ENCODE measurements around the gene TERB1.

Gene TERB1

DNA sequence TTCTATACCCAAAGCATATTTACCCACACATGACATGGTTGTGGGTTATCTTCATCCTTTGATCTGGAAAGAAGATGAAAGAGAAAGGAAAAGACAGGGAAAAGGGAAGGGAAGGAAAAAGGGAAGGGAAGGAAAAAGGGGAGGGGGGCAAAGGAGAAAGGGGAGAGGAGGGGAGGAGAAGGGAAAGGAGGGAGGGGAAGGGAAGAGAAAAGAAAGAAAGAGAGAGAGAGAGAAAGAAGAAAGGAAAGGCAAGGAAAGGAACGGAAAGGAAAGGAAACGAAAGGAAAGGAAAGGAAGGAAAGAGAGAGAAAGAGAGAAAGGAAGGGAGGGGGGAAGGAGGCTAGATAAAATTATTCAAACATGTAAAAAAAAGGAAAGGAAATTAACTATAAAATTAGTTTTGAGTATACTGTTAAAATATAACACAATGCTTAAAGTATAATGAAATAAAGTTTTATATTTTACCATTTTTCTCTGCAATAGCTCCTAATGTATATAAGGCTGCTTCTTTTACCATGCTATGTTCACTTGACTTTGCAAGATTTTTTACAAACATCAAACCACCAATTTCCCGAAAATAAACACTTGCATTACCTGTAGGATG lies 11.2 kb downstream of the TERB1 start:
- no peak for DNase-seq (ENCODE audit: low read depth)
- H3K4me3 ChIP-seq (ENCODE audit: low read depth, low read length) = no peak overlapping the region
- TF ChIP-seq, protein P1, sequence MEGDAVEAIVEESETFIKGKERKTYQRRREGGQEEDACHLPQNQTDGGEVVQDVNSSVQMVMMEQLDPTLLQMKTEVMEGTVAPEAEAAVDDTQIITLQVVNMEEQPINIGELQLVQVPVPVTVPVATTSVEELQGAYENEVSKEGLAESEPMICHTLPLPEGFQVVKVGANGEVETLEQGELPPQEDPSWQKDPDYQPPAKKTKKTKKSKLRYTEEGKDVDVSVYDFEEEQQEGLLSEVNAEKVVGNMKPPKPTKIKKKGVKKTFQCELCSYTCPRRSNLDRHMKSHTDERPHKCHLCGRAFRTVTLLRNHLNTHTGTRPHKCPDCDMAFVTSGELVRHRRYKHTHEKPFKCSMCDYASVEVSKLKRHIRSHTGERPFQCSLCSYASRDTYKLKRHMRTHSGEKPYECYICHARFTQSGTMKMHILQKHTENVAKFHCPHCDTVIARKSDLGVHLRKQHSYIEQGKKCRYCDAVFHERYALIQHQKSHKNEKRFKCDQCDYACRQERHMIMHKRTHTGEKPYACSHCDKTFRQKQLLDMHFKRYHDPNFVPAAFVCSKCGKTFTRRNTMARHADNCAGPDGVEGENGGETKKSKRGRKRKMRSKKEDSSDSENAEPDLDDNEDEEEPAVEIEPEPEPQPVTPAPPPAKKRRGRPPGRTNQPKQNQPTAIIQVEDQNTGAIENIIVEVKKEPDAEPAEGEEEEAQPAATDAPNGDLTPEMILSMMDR (IDR thresholded peaks at IDR 0.05; ENCODE audit: low read depth, low read length) = no peak
- TF ChIP-seq, protein P2, sequence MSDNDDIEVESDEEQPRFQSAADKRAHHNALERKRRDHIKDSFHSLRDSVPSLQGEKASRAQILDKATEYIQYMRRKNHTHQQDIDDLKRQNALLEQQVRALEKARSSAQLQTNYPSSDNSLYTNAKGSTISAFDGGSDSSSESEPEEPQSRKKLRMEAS (IDR thresholded peaks at IDR 0.05; ENCODE audit: low read depth, low read length) = no peak
- TF ChIP-seq POLR2A (IDR thresholded peaks at IDR 0.05; ENCODE audit: extremely low read depth, insufficient read length) = no peak
- no peak for TF ChIP-seq MYC (IDR thresholded peaks at IDR 0.05; ENCODE audit: low read depth, low read length)

DNA sequence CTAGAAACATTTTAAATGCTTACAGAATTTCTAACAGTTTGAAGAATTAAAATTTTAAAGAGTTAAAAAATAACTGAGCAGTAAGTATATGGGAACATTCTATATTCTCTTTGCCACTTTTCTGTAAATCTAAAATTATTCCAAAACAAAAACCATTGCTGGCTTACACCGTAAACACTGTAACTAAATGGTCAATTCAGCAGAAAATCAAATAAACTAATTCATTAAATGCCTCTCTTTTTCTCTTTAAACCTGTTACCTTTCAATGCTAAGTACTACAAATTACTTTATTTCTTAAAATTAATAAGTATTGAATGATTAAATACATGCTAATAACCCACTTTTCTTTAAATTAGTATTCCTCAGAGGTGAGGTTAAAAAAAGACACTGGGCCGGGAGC lies 14.0 kb downstream of the TERB1 start:
- TF ChIP-seq, protein P2 (IDR thresholded peaks at IDR 0.05; ENCODE audit: low read depth, low read length) = no peak
- TF ChIP-seq MYC (IDR thresholded peaks at IDR 0.05; ENCODE audit: low read depth, low read length) = no peak
- TF ChIP-seq, protein P1 (IDR thresholded peaks at IDR 0.05; ENCODE audit: low read depth, low read length) = no peak
- TF ChIP-seq POLR2A (IDR thresholded peaks at IDR 0.05; ENCODE audit: extremely low read depth, insufficient read length) = no peak

DNA sequence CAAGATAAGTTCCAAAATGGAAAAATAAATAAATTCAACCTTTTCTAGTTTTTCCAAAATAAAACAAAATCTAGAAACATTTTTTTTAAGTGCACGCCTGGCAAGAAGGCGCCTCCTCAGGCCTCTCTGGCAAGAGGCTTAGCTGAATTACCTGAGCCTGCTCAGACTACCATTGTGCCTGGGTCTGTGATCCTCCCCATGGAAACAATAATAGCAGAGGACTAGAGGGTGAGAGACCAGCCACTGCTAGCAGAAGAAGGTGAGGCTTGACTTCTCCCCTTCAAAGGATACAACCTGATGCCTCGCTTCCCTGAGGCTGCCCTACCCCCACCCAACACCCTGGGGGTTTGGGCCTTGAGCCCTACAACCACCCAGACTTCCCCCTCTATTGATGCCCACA lies 14.8 kb downstream of the TERB1 start:
- H3K4me3 ChIP-seq (ENCODE audit: low read depth, low read length) = no peak overlapping the region
- DNase-seq (ENCODE audit: low read depth) = no peak
- TF ChIP-seq, protein P2 (IDR thresholded peaks at IDR 0.05; ENCODE audit: low read depth, low read length) = no peak
- TF ChIP-seq MYC (IDR thresholded peaks at IDR 0.05; ENCODE audit: low read depth, low read length) = no peak
- TF ChIP-seq, protein P1 (IDR thresholded peaks at IDR 0.05; ENCODE audit: low read depth, low read length) = no peak
- no peak for TF ChIP-seq POLR2A (IDR thresholded peaks at IDR 0.05; ENCODE audit: extremely low read depth, insufficient read length)

More for the DNA sequence above, 14.0 kb downstream of the TERB1 start:
- DNase-seq (ENCODE audit: low read depth) = no peak
- no peak overlapping the region for H3K4me3 ChIP-seq (ENCODE audit: low read depth, low read length)

DNA sequence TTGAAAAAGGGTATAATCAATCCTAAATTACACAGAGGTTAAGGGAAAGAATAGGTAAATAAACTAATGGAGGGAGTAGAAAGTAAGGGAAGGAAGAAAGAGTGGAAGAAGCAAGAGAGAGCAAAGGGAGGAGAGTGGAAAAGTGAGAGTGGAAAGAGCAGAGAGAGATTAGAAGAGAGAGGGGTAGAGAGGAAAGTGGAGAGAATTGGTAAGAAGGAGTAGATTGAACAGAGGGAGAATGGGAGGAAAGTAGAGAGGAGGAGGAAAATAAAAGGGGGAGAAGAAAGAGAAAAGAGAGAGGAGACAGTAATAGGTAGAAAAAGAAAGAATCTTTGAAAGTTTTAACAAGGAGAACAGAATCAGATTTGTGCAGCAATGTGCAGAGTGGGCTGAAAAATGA lies 24.9 kb downstream of the TERB1 start:
- no peak for DNase-seq (ENCODE audit: low read depth)
- TF ChIP-seq, protein P1 (IDR thresholded peaks at IDR 0.05; ENCODE audit: low read depth, low read length) = no peak
- TF ChIP-seq, protein P2 (IDR thresholded peaks at IDR 0.05; ENCODE audit: low read depth, low read length) = no peak
- no peak for TF ChIP-seq MYC (IDR thresholded peaks at IDR 0.05; ENCODE audit: low read depth, low read length)
- no peak for TF ChIP-seq POLR2A (IDR thresholded peaks at IDR 0.05; ENCODE audit: extremely low read depth, insufficient read length)
- no peak overlapping the region for H3K4me3 ChIP-seq (ENCODE audit: low read depth, low read length)

DNA sequence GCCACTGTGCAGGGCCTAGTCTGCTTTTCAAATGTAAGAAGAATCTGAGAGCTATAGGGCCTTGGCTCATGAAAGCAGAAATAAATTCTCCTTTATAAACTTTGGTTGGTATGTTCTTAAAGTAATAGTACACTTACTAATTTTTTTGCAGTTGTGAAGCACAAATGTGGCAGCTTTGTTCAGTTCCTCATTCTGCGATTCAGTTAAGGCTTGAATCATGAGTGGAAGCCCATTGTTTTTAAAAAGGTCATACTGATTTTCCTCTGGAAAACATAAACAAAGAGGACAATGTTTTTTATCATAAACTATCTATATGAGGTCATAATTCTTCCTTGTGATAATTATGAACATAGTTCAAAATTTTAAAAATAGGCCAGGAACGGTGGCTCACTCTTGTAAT lies 26.4 kb downstream of the TERB1 start:
- TF ChIP-seq MYC (IDR thresholded peaks at IDR 0.05; ENCODE audit: low read depth, low read length) (no peak), POLR2A (IDR thresholded peaks at IDR 0.05; ENCODE audit: extremely low read depth, insufficient read length) (no peak)
- TF ChIP-seq, protein P2 (IDR thresholded peaks at IDR 0.05; ENCODE audit: low read depth, low read length) = no peak
- DNase-seq (ENCODE audit: low read depth) = peak; percentile 20
- H3K4me3 ChIP-seq (ENCODE audit: low read depth, low read length) = no peak overlapping the region

DNA sequence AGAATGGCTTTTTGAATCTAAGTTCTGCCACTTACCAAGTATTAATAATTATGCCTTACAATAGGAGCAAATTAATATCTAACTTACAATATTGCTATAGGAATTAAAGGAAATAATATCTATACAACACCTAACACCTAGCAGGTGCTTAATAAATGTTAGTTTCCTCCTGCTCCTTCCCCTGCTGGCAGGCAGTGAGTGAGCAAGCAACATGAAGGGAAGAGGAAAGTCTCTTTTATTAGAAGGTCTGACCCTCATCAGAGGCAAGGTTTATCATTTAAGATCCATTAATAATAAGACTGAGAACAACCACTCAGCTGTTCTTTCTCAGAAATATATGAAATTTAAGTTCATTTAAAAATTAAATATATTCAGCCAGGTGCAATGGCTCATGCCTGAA lies 43.3 kb downstream of the TERB1 start:
- TF ChIP-seq, protein P1 (IDR thresholded peaks at IDR 0.05; ENCODE audit: low read depth, low read length) = no peak
- TF ChIP-seq, protein P2 (IDR thresholded peaks at IDR 0.05; ENCODE audit: low read depth, low read length) = no peak
- TF ChIP-seq MYC (IDR thresholded peaks at IDR 0.05; ENCODE audit: low read depth, low read length) (no peak), POLR2A (IDR thresholded peaks at IDR 0.05; ENCODE audit: extremely low read depth, insufficient read length) (no peak)
- DNase-seq (ENCODE audit: low read depth) = no peak
- no peak overlapping the region for H3K4me3 ChIP-seq (ENCODE audit: low read depth, low read length)
